Tibial nerve (tissue), 4 donors: Measurements from ENCODE around the gene KLHL4. TPM values are rescaled to one million over a fixed set of nuclear protein-coding genes. Genes with fewer than 3 reads are reported as not detected.

Experiments used
- DNase-seq, 2 donors: peaks; one replicate each; pipeline ENCODE4 v3.0.0-alpha.2; 2019; ENCODE audit warnings: low spot score in 2 of 2
- H3K27ac ChIP-seq, 4 donors: fragments of 200-600 bp; sonication (generic) in 3 of 4; one replicate each; pipeline ENCODE4 v1.5.1; 2017 to 2019; ENCODE audit warnings: mild to moderate bottlenecking in 1 of 4
- H3K27me3 ChIP-seq, 2 donors: fragments of 200-600 bp; sonication (generic) in 1 of 2; one replicate each; pipeline versions ENCODE4 v1.5.1 to v1.6.0; 2017 to 2019
- H3K36me3 ChIP-seq, 3 donors: fragments of 200-600 bp; sonication (generic); one replicate each; pipeline ENCODE4 v1.5.1; 2018 to 2019
- H3K4me1 ChIP-seq, 4 donors: fragments of 200-600 bp; sonication (generic) in 3 of 4; one replicate each; pipeline ENCODE4 v1.5.1; 2017 to 2019
- H3K4me3 ChIP-seq, 4 donors: fragments of 200-600 bp; sonication (generic) in 3 of 4; one replicate each; pipeline ENCODE4 v1.5.1; 2017 to 2019; ENCODE audit warnings: mild to moderate bottlenecking in 1 of 4, moderate library complexity in 1 of 4
- H3K9me3 ChIP-seq, 4 donors: fragments of 200-600 bp; sonication (generic) in 3 of 4; one replicate each; pipeline ENCODE4 v1.5.1; 2017 to 2019
- EP300 ChIP-seq, 2 donors: sonication (generic); formaldehyde crosslinking; IDR thresholded peaks; one replicate each; pipeline ENCODE4 v1.6.1; 2017; ENCODE audit warnings: antibody characterized with exemption in 2 of 2, mild to moderate bottlenecking in 1 of 2
- POLR2A ChIP-seq, 2 donors: fragments of 450-650 bp; IDR thresholded peaks; one replicate each; pipeline ENCODE4 v1.6.1; 2017; ENCODE audit warnings: antibody characterized with exemption in 2 of 2, mild to moderate bottlenecking in 2 of 2, moderate library complexity in 2 of 2
- WGBS, 2 donors: methylation state at CpG; one replicate each; pipeline ENCODE4 v1.1.5; 2018; 5-methylcytosine and 5-hydroxymethylcytosine counted together
- total RNA-seq, 4 donors: library from RNA; depleted of rRNA; stranded (reverse); fragments of >200 nt; gene quantifications; one replicate each; pipeline ENCODE4 v1.1.0, GENCODE V29; 2016
- TF ChIP-seq, protein P1 (sequence below), 5 experiments: fragments of 200-600 bp in 3 of 5; fragments of 450-650 bp in 2 of 5; sonication (generic) in 3 of 5; IDR thresholded peaks; one replicate each; pipeline ENCODE4 v1.5.1; 2016 to 2019; ENCODE audit warnings: antibody characterized with exemption in 5 of 5, mild to moderate bottlenecking in 3 of 5, moderate library complexity in 2 of 5

KLHL4 gene
- total RNA-seq, 4 donors from 2014 or later = under 0.01 to 0.78 (median 0.30) TPM; not detected in 1

DNA sequence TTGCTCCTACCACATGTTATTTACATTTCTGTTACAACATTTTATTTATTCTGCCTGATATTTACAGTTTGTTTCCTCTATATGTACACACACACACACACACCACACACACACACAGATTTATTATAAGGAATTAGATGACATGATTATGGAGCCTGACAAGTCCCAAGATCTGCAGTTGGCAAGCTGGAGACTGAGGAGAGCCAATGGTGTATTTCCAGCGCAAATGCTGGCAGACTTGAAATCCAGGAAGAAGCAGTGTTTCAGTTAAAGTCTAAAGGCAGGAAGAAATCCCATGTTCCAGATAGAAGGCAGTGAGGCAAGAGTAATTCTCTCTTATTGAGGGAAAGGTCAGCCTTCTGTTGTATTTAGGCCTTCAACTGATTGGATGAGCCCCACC, 1.8 kb upstream of the KLHL4 start:
- H3K4me3 ChIP-seq = no peak overlapping the region
- no peaks in the 10 kb centered on the region for H3K4me1 ChIP-seq
- TF ChIP-seq POLR2A (IDR thresholded peaks at IDR 0.05) = no peak
- TF ChIP-seq EP300 (IDR thresholded peaks at IDR 0.05) = no peak
- TF ChIP-seq, protein P1, sequence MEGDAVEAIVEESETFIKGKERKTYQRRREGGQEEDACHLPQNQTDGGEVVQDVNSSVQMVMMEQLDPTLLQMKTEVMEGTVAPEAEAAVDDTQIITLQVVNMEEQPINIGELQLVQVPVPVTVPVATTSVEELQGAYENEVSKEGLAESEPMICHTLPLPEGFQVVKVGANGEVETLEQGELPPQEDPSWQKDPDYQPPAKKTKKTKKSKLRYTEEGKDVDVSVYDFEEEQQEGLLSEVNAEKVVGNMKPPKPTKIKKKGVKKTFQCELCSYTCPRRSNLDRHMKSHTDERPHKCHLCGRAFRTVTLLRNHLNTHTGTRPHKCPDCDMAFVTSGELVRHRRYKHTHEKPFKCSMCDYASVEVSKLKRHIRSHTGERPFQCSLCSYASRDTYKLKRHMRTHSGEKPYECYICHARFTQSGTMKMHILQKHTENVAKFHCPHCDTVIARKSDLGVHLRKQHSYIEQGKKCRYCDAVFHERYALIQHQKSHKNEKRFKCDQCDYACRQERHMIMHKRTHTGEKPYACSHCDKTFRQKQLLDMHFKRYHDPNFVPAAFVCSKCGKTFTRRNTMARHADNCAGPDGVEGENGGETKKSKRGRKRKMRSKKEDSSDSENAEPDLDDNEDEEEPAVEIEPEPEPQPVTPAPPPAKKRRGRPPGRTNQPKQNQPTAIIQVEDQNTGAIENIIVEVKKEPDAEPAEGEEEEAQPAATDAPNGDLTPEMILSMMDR (IDR thresholded peaks at IDR 0.05) = no peak
- H3K9me3 ChIP-seq = no peaks in the 10 kb centered on the region
- H3K27ac ChIP-seq = no peak overlapping the region
- no peaks in the 10 kb centered on the region for H3K36me3 ChIP-seq
- no peak for DNase-seq
- H3K27me3 ChIP-seq = peaks cover 0 to 10% of the 10 kb centered on the region in 2 donors
- WGBS, 2 donors = 82 to 94% methylated on average over 1 of the region's 1 CpG

DNA sequence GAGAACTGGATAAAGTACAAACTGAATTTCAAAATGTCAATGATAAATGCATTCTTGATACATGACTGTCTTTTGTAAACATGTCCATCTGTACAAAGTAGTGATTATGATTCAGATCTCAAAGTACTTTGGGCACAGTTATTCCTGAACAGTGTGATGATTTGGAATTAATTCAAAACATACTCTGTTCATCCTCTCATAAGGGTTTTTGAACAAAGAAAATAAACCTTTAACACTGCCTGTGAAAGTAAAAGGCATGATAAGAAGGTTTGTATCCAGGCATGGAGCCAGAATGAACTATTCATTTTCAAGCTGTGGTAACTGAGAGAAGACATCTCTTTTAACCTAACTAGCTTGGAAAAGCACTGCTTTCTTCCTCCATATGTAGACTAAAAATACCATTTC, 883 bp upstream of the KLHL4 start:
- Histone ChIP-seq H3K4me1 (no peaks in the 10 kb centered on the region), H3K9me3 (no peaks in the 10 kb centered on the region), H3K27me3 (peaks cover 0 to 10% of the 10 kb centered on the region in 2 donors), H3K36me3 (no peaks in the 10 kb centered on the region), H3K27ac (no peak overlapping the region), H3K4me3 (no peak overlapping the region)
- DNase-seq = no peak
- TF ChIP-seq, protein P1 (IDR thresholded peaks at IDR 0.05) = no peak
- TF ChIP-seq POLR2A (IDR thresholded peaks at IDR 0.05) = no peak
- no peak for TF ChIP-seq EP300 (IDR thresholded peaks at IDR 0.05)

DNA sequence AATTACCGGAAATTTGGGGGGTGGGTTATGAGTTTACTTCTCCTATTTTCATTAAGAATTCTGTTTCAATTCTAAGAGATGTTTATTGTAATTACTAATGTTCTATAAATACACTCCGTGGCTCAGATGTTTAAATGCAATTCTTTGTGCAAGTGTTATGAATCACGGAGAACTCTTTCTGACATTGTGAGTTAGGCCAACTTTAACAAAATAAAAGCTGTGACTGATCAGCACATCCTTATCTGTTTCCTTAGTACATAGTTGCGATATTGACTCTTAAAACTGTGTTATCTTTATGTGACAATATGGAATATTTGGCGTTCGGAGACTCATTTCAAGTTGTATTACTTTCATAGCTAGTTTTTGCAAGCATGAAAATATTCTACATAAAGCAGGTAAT, 902 bp downstream of the KLHL4 start:
- no peaks in the 10 kb centered on the region for H3K9me3 ChIP-seq
- DNase-seq = no peak
- no peaks in the 10 kb centered on the region for H3K36me3 ChIP-seq
- WGBS, 2 donors = 14 to 36% methylated on average over 6 of the region's 6 CpGs
- H3K27me3 ChIP-seq = peaks cover 0 to 4% of the 10 kb centered on the region in 2 donors
- H3K4me1 ChIP-seq = no peaks in the 10 kb centered on the region
- TF ChIP-seq, protein P1 (IDR thresholded peaks at IDR 0.05) = no peak
- TF ChIP-seq POLR2A (IDR thresholded peaks at IDR 0.05) (no peak), EP300 (IDR thresholded peaks at IDR 0.05) (no peak)
- H3K4me3 ChIP-seq = peak overlapping the region in 1 of 4 donors; percentile 35
- H3K27ac ChIP-seq = no peak overlapping the region

DNA sequence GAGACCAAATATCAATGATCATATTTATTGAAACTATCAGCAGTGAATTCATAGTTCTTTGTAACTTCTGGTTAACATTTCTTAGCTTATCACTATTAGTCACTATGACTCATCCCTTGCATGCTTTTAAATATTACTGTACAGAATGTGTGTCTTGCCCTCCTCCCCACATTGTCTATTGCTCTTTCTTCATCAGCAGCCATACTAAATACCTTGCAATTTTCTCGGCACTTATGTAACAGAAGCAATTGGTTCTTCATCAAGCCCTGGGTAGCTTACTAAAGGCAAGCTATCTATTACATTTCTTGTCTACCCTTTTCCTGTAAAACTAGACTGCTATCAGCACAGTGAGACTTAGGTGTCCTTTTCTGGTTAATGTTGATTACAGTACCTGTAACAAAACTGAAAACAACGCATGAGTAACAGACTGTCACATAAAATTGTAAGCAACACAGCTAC, 8.2 kb downstream of the KLHL4 start:
- Histone ChIP-seq H3K4me1 (no peaks in the 10 kb centered on the region), H3K9me3 (no peaks in the 10 kb centered on the region), H3K36me3 (no peaks in the 10 kb centered on the region), H3K4me3 (no peak overlapping the region), H3K27me3 (no peaks in the 10 kb centered on the region), H3K27ac (no peak overlapping the region)
- 78 to 91% methylated on average over 2 of the region's 2 CpGs for whole genome bisulfite sequencing, 2 donors
- no peak for DNase-seq
- no peak for TF ChIP-seq POLR2A (IDR thresholded peaks at IDR 0.05)
- TF ChIP-seq, protein P1 (IDR thresholded peaks at IDR 0.05) = no peak
- TF ChIP-seq EP300 (IDR thresholded peaks at IDR 0.05) = no peak

DNA sequence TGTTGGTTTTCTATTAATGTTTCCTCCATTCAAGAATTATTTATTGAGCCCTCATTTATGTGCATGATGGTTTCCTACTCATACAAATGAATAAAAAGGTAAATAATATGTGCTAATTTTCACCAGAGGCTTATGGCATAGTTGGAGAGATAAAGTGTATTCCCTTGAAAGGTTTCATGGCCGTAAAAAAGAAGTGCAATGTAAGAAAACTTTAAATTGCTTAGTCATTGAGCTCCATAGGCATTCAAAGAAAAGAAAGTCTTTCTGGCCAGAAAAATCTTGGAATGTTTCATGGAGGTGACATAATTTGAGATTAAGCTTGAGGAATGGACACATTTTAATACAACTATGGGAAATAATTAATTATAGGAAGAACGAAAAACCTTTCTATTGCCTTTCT, 8.7 kb downstream of the KLHL4 start:
- DNase-seq = no peak
- Histone ChIP-seq H3K27ac (no peak overlapping the region), H3K4me1 (no peaks in the 10 kb centered on the region), H3K36me3 (no peaks in the 10 kb centered on the region), H3K27me3 (no peaks in the 10 kb centered on the region), H3K4me3 (no peak overlapping the region), H3K9me3 (no peaks in the 10 kb centered on the region)
- WGBS, 2 donors = 88 to 95% methylated on average over 2 of the region's 2 CpGs
- TF ChIP-seq, protein P1 (IDR thresholded peaks at IDR 0.05) = no peak
